Left kidney (tissue), 2 donors: ENCODE measurements around the gene HTRA1. TPM values are rescaled to one million over a fixed set of nuclear protein-coding genes. Genes with fewer than 3 reads are reported as not detected.

Experiments
- DNase-seq: peaks from one replicate; pipeline ENCODE4 v3.0.0-alpha.2; 2013
- polyA plus RNA-seq: library from polyadenylated mRNA; unstranded; fragments of 120-200 nt; gene quantifications from one replicate; pipeline ENCODE4 v1.2.1, GENCODE V29; 2013; ENCODE audit not compliant: insufficient read length

The HTRA1 gene
- polyA plus RNA-seq, 1 donor: 158 TPM

- DNase-seq: no peak
These were observed 53.7 kb downstream of the HTRA1 start for GRCh38 chr10:122515022-122515424.

DNA sequence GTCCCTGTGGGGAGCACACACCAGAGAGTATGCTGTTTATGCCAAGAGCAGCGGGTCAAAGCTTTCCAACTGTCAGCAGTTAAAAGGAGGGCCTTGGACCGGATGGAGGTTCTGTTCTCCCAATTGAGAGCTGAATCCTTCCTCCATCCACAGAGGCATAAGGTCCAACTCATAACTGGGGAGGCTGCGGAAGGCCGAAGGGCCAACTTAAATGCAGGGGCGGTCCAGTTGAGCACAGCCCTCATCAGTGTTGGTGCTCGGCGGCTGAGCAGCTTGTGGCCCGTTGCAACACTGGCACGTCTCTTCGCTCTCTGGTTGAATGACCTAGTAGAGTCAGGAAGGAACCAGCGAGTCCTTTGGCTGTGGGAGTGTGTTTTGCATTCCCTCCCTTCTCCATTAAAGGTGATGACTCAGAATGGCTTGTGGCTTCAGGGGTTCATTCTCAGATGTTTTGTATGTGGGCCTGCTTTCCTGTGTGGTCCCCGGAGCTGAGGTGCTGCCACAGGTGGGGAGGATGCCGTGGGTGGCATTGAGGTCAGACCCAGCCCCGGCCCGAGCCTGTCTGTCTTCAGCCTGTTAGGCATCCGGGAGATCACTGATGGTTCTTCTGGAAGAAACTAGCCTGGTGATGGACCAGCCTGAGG is 54.4 kb downstream of the HTRA1 start:
- no peak for DNase-seq

DNA sequence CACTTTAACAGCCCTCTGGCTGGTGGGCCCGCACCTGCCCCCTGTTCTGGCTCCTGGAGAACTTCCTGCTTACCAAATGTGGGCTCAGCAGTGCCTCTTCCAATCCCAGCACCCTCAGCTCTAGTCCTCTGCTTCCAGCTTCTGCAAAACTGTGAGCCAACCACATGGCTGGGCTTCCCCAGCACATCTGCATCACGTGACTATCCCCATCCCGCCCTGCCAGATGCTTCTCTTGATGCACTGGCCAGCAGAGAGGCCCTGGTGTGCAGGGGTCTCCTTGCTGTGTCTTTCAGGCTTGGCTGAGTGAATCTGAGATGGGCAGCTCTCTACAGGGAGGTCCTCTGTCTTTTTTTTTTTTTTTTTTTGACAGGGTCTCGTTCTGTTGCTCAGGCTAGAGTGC is 55.4 kb downstream of the HTRA1 start:
- DNase-seq: no peak

DNA sequence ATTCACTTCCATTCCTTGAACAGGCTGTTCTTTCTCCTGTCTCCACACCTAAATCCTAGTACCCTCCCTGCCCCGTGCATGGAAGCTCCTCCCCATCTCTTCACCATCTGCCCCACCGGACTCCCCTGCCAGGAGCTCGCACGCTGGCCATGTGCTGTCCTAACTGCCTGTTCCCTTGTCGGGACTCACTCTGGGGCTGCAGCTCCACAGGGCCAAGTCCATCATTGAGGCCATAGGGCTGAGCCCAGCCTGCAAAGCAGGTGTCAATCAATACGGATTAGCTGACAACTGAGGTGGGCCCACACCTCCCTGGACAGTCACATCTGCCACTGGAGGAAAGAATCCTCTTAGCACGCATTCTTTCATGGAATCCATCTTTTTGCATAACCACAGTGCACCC is 57.8 kb downstream of the HTRA1 start:
- no peak for DNase-seq

GRCh38 chr10:122519873-122520272 is 58.5 kb downstream of the HTRA1 start:
- DNase-seq: no peak

DNA sequence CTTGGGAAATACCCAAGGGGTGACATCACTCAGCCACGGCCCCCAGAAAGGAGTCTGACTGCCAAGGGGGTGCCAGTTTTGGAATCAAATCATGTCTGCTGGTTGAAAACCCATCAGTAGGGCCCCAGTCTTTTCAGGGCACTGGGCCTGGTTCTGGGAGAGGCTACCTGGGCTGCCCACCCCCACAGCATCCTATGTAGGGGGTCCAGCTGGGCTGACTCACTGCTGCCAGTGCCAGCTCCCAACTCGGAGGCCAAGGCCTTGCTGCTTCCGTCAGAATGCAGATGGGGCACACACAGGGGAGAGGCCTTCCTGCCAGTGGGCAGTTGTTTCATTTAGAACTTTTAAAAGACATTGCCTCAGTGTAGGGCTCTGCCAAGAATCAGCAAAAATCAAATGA is 59.7 kb downstream of the HTRA1 start:
- DNase-seq: no peak

- no peak for DNase-seq
These were observed 63.5 kb downstream of the HTRA1 start for GRCh38 chr10:122524811-122525210.

- no peak for DNase-seq
These were observed 64.4 kb downstream of the HTRA1 start for GRCh38 chr10:122525788-122526187.

DNA sequence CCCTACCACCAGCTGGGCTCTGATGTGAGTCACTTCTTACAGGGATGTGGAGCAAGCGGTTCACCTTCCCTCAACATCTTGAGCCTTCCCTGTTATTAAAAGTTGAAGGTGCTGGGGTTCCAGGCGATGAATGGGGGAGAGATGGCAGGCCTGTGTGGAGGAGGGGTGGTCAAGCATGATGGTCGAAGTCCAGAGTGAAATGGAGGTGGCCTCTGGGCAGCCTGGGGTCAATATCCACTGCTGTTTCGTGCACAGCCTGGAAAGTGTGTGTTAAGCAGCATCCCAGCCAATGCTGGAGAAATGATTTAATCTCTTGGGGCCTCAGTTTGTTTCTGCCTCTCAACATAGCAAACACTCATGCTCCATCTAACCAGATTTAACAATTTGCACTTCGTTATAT is 65.5 kb downstream of the HTRA1 start:
- DNase-seq: no peak

DNA sequence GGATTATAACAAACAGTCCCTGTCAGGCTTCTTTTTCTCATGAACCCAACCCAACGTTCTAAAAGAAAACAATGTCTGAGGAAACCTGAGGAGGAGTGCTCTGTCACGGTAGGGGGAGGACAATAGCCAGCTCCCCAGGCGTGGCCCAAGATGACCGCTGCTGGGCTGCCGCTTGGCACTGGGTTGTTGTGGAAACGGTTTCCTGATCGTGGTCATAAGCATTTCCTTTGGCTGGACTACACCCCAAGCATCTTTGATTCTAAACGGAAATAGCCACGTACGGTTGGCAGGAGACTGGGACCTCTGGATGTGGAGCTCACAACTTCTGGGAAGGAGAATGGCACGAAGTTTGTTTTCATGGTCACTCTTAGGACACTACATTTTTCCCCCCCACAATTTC is 68.8 kb downstream of the HTRA1 start:
- DNase-seq: no peak

- DNase-seq: no peak
These were observed 69.9 kb downstream of the HTRA1 start for GRCh38 chr10:122531261-122531660.

DNA sequence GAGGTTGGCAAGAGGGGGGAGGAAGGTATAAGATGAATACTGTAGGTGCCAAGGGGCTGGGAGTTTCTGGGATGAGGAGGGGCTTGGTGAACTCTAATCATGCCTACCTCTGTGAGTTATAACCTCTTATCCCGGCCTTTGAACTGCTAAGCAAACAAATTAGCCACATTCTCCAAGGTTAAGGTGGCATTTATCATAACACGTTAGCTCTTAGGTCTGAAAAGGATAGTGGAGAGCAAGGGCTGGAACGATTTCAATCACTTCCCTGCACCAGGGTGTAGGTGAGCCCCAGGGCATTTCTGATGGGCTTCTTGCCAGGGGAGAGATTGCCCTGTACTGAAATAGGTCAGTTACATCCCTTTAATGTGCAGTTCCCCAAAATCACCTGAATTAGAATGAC is 70.6 kb downstream of the HTRA1 start:
- DNase-seq: no peak

DNA sequence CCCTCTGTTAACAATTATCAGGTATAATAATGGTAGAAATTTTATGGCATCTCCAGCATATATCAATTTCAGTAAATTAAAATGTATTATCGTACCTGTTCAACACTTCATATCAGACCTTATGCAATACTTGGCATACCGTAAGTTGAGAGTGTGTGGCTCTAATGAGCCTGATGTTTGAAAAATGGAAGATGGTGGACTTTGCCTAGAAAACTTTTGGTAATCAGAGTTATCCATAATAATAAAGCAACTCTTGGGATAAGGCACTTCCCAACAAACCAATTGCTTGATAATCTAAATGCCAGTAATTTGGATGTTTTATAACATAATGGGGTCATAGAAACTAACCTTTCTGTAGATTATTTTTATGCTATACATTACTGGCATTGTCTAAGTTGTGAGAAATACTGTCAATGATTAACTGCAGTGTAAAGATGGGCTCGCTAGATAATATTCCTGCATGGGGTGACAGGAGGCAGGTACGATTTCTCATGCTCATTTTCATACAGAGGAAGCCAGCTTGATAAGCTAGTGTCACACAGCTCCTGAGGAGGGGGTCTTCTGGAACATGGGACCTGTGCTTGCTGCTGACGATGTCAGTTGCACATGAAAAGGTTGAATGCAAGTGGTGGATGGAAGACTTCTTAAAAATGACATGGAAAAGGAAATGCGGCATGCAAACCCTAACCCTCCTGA is 71.4 kb downstream of the HTRA1 start:
- DNase-seq: no peak

- DNase-seq: no peak
These were observed 76.2 kb downstream of the HTRA1 start for GRCh38 chr10:122537545-122537944.

GRCh38 chr10:122541541-122542002 is 80.2 kb downstream of the HTRA1 start:
- DNase-seq: no peak

DNA sequence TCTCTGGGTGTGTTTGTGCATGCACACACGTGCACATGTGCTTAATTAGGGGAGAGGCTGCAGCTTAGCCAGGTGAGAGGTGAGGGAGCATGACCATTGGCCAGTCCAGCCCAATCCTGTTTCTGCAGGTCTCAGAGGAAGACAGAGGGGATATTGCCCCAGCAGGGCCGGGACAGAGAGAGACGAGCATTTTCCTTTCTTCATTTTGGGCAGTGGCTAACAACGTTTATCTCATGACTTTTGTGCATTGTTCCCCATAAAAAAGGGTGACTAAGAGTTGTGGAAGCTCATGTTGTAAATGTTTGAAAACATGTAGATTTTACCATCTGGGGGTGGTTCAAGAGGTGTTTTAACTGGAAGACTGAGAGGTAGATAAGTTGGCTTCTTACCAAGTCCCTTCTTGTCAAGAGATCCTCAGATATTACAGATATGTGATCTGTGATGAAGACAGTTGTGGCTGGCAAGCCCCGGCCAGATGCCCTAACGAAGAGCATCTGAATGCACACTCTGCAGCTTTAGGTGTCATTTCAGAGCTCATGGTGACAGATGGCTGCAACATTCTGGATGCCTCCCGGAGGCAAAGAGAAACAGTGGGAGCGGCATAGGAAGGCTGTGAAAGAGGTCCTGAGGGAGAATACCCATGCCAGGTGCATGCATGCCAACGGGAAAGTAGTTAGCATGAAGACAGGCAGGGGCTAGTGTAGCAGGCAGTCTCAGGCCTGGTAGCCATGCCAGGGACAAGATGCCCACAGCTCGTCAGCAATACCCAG is 82.5 kb downstream of the HTRA1 start:
- DNase-seq: no peak

DNA sequence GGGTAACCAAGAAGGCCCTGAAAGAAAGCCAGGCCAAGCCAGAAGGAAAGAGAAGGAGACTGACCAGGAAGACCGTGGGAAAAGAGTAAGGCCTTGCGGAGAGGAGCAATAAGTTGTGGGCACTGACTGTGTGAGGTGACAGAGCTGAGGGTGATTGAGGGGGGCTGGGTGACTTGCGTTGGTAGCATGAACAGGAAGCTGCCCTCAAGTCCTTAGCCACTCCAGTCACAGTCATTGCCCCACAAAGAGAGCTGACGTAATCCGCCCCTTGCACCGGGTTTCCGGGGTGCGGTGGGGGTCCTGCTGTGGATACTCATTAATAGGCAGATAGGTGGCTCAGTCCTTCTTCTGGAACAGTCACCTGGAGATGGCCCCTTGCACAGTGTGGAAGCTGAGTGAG is 83.1 kb downstream of the HTRA1 start:
- DNase-seq: no peak

DNA sequence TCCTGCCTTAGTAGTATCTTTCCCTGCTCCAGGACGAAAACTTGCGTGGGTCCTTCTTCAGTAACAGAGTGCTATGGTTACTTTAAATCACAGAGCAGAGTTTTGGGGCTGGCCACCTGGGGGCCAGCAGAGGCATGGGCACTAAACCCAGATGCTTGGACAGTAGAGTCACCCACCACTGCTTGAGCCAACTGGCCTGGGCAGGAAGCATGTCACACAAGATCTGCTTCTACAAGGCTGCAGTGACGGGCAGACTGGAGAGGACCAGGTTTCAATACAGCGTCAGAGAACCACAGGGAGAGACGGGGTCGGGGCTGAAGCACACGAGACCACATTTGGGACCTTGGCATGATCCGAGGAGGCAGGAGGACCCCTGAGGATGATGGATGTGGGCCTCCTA is 84.9 kb downstream of the HTRA1 start:
- no peak for DNase-seq

DNA sequence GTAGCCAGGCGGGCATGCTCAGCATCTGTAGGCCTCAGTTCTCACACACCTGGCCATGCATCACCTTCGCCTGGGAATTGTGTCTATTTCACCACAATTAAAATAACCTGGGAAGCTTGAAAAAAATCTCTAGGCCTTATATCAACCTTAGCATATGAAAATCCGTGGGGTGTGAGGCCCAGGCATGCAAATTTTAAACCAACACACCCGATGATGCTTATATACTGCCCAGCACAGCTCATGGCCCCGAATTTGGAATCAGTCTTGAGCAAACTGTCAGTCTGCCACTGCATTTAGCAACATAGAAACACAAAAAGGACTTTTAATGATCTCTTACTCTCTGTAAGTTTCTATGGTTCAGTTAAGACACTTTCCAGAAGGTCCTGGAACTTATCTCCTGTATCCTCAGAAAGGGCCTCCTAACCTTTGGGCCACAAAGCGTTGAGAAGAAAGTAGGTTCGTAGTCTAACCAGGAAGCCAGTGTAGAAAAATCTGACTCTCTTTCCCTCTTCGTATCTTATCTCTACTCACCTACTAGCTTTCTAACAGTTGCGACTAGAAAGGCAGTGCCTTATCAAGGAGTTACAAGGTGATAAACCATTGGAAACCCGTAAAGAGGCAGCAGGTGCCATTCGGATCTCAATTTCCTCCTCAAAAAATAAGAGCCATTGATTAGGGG is 87.2 kb downstream of the HTRA1 start:
- no peak for DNase-seq

DNA sequence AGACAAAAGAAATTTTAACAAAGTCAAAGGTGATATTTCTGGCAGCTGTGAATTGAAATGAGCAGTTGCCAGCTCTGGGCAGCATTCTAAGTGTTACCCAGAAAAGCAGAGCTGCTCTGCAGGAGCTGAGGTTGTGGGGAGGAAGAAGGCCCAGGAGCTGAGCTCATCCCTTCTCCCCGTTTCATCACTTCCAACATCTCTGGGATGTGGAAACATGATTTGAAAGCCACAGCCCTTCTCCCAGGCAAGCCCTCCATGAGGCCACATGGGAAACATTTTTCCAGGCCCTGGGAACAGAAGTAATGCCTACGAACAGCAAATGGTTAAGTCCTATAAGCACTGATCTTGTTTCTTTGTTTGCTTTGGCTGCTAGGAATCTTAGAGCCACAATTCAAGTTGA is 88.3 kb downstream of the HTRA1 start:
- no peak for DNase-seq

GRCh38 chr10:122550427-122550826 is 89.1 kb downstream of the HTRA1 start:
- no peak for DNase-seq

DNA sequence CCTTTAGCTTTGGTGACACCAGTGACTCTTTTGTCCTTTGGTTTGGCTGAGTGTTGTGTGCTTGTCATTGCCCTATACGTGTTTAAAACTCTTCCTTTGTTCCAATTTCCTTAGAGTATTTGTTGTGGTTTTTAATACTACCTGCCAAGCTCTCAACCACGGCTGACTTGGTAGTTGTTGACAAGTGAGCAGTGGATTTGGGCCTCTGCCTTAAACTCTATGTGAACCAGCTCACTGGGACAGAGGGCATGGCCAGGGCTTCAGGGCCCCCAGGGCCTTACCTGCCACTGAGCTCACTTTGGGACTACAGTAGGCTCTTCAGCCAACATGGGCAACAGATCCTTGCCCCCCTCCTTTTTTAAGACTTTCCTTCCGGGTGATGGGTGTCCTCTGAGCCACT is 89.6 kb downstream of the HTRA1 start:
- no peak for DNase-seq

DNA sequence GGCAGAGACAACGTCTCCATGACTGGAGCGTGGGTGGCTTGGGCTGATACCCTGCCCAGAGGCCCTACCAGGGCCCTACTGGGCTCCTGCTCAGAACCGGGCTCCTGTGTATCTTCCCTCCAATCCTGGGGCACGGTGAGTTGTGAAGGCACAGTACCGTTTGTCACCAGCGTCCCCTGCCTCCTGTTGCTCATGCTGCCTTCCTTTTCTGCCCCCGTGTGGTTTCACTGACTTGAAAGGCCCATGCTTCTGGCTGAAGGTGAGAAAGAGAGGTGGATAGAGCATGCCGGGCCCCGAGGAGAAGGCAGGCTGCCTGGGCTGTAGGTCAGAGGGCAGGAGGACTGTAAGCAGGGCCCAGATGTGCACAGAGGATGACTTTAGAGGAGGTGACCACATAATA is 90.1 kb downstream of the HTRA1 start:
- no peak for DNase-seq
